ENCODE data around the gene ASGR1. TPM values are rescaled to one million over a fixed set of nuclear protein-coding genes. Genes with fewer than 3 reads are reported as not detected.
"Not testable (repeated sequence)": the region's sequence is repeated elsewhere in the genome, so short reads cannot be mapped to it uniquely, and the experiment has no call there.

The ASGR1 gene
- total and polyA plus RNA-seq, 9 donors, result 0.20 to 3.3 (median 1.0) TPM

- Histone ChIP-seq H3K9me3 (no peaks in the 10 kb centered on the region), H3K4me3 (no peak overlapping the region), H3K27ac (no peak overlapping the region), H3K27me3 (no peaks in the 10 kb centered on the region), H3K36me3 (no peaks in the 10 kb centered on the region), H3K4me1 (ENCODE audit: insufficient read depth) (no peaks in the 10 kb centered on the region)
- DNase-seq, result no peak
- TF ChIP-seq EP300 (IDR thresholded peaks at IDR 0.05), result no peak
- no peak for TF ChIP-seq POLR2A (IDR thresholded peaks at IDR 0.05)
- TF ChIP-seq, protein P1, sequence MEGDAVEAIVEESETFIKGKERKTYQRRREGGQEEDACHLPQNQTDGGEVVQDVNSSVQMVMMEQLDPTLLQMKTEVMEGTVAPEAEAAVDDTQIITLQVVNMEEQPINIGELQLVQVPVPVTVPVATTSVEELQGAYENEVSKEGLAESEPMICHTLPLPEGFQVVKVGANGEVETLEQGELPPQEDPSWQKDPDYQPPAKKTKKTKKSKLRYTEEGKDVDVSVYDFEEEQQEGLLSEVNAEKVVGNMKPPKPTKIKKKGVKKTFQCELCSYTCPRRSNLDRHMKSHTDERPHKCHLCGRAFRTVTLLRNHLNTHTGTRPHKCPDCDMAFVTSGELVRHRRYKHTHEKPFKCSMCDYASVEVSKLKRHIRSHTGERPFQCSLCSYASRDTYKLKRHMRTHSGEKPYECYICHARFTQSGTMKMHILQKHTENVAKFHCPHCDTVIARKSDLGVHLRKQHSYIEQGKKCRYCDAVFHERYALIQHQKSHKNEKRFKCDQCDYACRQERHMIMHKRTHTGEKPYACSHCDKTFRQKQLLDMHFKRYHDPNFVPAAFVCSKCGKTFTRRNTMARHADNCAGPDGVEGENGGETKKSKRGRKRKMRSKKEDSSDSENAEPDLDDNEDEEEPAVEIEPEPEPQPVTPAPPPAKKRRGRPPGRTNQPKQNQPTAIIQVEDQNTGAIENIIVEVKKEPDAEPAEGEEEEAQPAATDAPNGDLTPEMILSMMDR (IDR thresholded peaks at IDR 0.05), result no peak
- intact Hi-C loops (cut with DNase I), result loop anchor here in 1 of 4 donors (10.0 kb wide), 1 partner anchor 131 kb away; the partner anchor contains the start of gene SLC16A11
- WGBS, 3 donors, result 81 to 83% (median 83%) methylated on average over 1 of the region's 1 CpG
These were observed 2.9 kb downstream of the ASGR1 start for GRCh38 chr17:7176107-7176840.

GRCh38 chr17:7175330-7175733, 3.8 kb downstream of the ASGR1 start:
- no peak overlapping the region for H3K4me3 ChIP-seq
- no peak for DNase-seq
- WGBS, 3 donors, result 71 to 84% (median 74%) methylated on average over 5 of the region's 5 CpGs
- no peaks in the 10 kb centered on the region for H3K36me3 ChIP-seq
- H3K9me3 ChIP-seq, result no peaks in the 10 kb centered on the region
- no peaks in the 10 kb centered on the region for H3K27me3 ChIP-seq
- no peak for TF ChIP-seq POLR2A (IDR thresholded peaks at IDR 0.05)
- TF ChIP-seq, protein P1 (IDR thresholded peaks at IDR 0.05), result no peak
- TF ChIP-seq EP300 (IDR thresholded peaks at IDR 0.05), result no peak
- intact Hi-C loops (cut with DNase I), result loop anchor here in 1 of 4 donors (10.0 kb wide), 1 partner anchor 131 kb away; the partner anchor contains the start of gene SLC16A11
- no peaks in the 10 kb centered on the region for H3K4me1 ChIP-seq (ENCODE audit: insufficient read depth)
- no peak overlapping the region for H3K27ac ChIP-seq

DNA sequence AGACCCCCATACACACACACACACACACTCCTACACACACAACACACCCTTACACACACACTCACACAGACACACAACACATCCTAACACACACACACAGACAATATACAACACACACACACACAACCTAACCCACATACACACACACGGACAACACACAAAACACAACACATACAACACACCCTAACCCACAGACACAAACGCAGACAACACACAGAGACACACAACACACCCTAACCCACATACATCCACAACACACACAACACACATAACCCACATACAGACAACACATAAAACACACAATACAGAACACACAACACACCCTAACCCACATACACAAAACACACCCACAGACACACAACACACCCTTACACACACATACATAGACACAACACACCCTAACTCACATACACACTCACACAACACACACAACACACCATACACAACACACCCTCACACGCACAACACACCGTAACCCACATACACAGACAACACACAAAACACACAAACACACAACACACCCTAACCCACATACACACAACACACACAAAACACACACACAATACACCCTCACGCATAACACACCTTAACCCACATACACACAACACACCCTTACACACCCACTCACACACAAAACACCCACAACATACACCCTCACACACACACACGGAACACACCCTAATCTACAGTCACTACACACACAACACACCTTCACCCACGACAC, 4.4 kb downstream of the ASGR1 start:
- DNase-seq, result no peak
- intact Hi-C loops (cut with DNase I), result loop anchor here in 1 of 4 donors (10.0 kb wide), 1 partner anchor 130 kb away; the partner anchor contains the start of gene SLC16A11
- 74 to 82% (median 77%) methylated on average over 7 of the region's 7 CpGs for whole genome bisulfite sequencing, 3 donors
- Histone ChIP-seq H3K27ac (no peak overlapping the region), H3K36me3 (no peaks in the 10 kb centered on the region), H3K4me3 (no peak overlapping the region), H3K4me1 (ENCODE audit: insufficient read depth) (no peaks in the 10 kb centered on the region), H3K27me3 (no peaks in the 10 kb centered on the region), H3K9me3 (no peaks in the 10 kb centered on the region)
- TF ChIP-seq POLR2A (IDR thresholded peaks at IDR 0.05) (no peak), EP300 (IDR thresholded peaks at IDR 0.05) (no peak)
- TF ChIP-seq, protein P1 (IDR thresholded peaks at IDR 0.05), result no peak

- Histone ChIP-seq H3K27me3 (no peaks in the 10 kb centered on the region), H3K9me3 (no peaks in the 10 kb centered on the region), H3K27ac (no peak overlapping the region), H3K36me3 (no peaks in the 10 kb centered on the region), H3K4me1 (ENCODE audit: insufficient read depth) (no peaks in the 10 kb centered on the region), H3K4me3 (no peak overlapping the region)
- WGBS, 3 donors, result 44 to 54% (median 52%) methylated on average over 69 of the region's 69 CpGs
- DNase-seq, result peak in 4 of 5 donors; percentile 40 to 69 (median 46)
- TF ChIP-seq POLR2A (IDR thresholded peaks at IDR 0.05) (no peak), EP300 (IDR thresholded peaks at IDR 0.05) (no peak)
- TF ChIP-seq, protein P1 (IDR thresholded peaks at IDR 0.05), result no peak
- intact Hi-C loops (cut with DNase I), result loop anchor here in 1 of 4 donors (10.0 kb wide), 1 partner anchor 129 kb away; the partner anchor contains the start of gene SLC16A11
These were observed 5.2 kb downstream of the ASGR1 start for GRCh38 chr17:7173687-7174602.

GRCh38 chr17:7172522-7173191, 6.5 kb downstream of the ASGR1 start:
- H3K4me1 ChIP-seq (ENCODE audit: insufficient read depth); H3K9me3 ChIP-seq; H3K4me3 ChIP-seq; DNase-seq; H3K27me3 ChIP-seq; H3K27ac ChIP-seq; H3K36me3 ChIP-seq: not testable (repeated sequence)
- 91 to 93% (median 92%) methylated on average over 18 of the region's 18 CpGs for WGBS, 3 donors
- intact Hi-C loops (cut with DNase I), result loop anchor here in 1 of 4 donors (10.0 kb wide), 1 partner anchor 128 kb away; the partner anchor contains the start of gene SLC16A11

DNA sequence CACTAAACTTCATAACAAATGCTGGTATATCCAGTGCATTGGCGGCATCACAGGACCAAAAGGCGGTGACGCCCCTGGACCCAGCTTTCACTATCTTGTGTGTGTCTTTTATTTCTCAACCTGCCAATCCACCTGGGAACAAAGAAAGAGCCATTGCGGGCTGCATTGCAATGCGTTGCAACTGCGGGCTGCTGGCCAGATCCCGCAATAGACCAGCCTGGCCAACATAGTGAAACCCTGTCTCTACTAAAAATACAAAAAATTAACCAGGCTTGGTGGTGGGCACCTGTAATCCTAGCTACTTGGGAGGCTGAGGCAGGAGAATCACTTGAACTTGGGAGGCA, 9.6 kb downstream of the ASGR1 start:
- not testable (repeated sequence) for DNase-seq
- 96% methylated on average over 7 of the region's 7 CpGs for WGBS, 3 donors

More for the DNA sequence above, 9.6 kb downstream of the ASGR1 start:
- H3K27me3 ChIP-seq; H3K4me1 ChIP-seq (ENCODE audit: insufficient read depth); H3K9me3 ChIP-seq; intact Hi-C loops (cut with DNase I); H3K27ac ChIP-seq; H3K36me3 ChIP-seq; H3K4me3 ChIP-seq: not testable (repeated sequence)
